Measurements from ENCODE around the gene PCYT1A.

GRCh38 chr3:196246612-196247308, 40.8 kb downstream of the PCYT1A start:
- no peak for TF ChIP-seq CTCF (IDR thresholded peaks at IDR 0.05 in 4 of 5, conservative IDR thresholded peaks at IDR 0.05 in 1 of 5)
- no peak for TF ChIP-seq POLR2A (IDR thresholded peaks at IDR 0.05)
